Testis (tissue), 3 donors: ENCODE data around the gene HIGD1A. TPM values are rescaled to one million over a fixed set of nuclear protein-coding genes. Genes with fewer than 3 reads are reported as not detected.

ENCODE experiments used
- DNase-seq: peaks from one replicate; pipeline ENCODE4 v3.0.0-alpha.2; 2019
- H3K27ac ChIP-seq, 2 donors: fragments of 200-600 bp; sonication (generic); one replicate each; pipeline ENCODE4 v1.5.1; 2019
- H3K27me3 ChIP-seq: fragments of 200-600 bp; sonication (generic); one replicate; pipeline ENCODE4 v1.5.1; 2019
- H3K36me3 ChIP-seq: fragments of 200-600 bp; sonication (generic); one replicate; pipeline ENCODE4 v1.5.1; 2017; ENCODE audit warnings: low read depth; ENCODE audit errors: missing control alignments
- H3K4me1 ChIP-seq: fragments of 200-600 bp; sonication (generic); one replicate; pipeline ENCODE4 v1.5.1; 2019
- H3K4me3 ChIP-seq, 2 donors: fragments of 200-600 bp; sonication (generic); one replicate each; pipeline ENCODE4 v1.5.1; 2017 to 2019
- H3K9me3 ChIP-seq: fragments of 200-600 bp; sonication (generic); one replicate; pipeline ENCODE4 v1.5.1; 2017
- CTCF ChIP-seq, 3 experiments: fragments of 450-650 bp in 2 of 3; fragments of 200-600 bp in 1 of 3; sonication (generic) in 1 of 3; IDR thresholded peaks; one replicate each; pipeline ENCODE4 v1.5.1; 2016 to 2019; ENCODE audit warnings: antibody characterized with exemption in 3 of 3, mild to moderate bottlenecking in 2 of 3, moderate library complexity in 1 of 3
- POLR2A ChIP-seq: fragments of 450-650 bp; IDR thresholded peaks from one replicate; pipeline ENCODE4 v1.6.1; 2017; ENCODE audit warnings: antibody characterized with exemption, mild to moderate bottlenecking, moderate library complexity
- WGBS, 2 donors: methylation state at CpG; one replicate each; pipeline ENCODE4 v1.1.5; 2018; 5-methylcytosine and 5-hydroxymethylcytosine counted together
- intact Hi-C: fragments of 100-400 bp; cut with DNase I; formaldehyde crosslinking; loops from one replicate; pipeline ENCODE4 v1.15.1; 2023; ENCODE audit warnings: low total_unique reads
- polyA plus RNA-seq: library from polyadenylated mRNA; stranded (reverse); fragments of 350-450 nt; fragmentation: Illumina TruSeq; extraction: RNeasy Lipid Tissue Mini Kit (QIAGEN cat#74804); gene quantifications from one replicate; pipeline ENCODE4 v1.2.3, GENCODE V29; 2014; ENCODE audit warnings: low read depth, low replicate concordance; ENCODE audit not compliant: insufficient read depth
- total RNA-seq, 2 donors: library from RNA; depleted of rRNA; stranded (reverse); fragments of >200 nt; gene quantifications; one replicate each; pipeline ENCODE4 v1.2.3, GENCODE V29; 2016

HIGD1A gene
- total and polyA plus RNA-seq, 3 donors from 2014 or later: 95.6 to 133 (median 110) TPM

- Histone ChIP-seq H3K9me3 (no peaks in the 10 kb centered on the region), H3K27me3 (no peaks in the 10 kb centered on the region), H3K4me1 (no peaks in the 10 kb centered on the region), H3K27ac (no peak overlapping the region), H3K4me3 (no peak overlapping the region), H3K36me3 (no peaks in the 10 kb centered on the region)
- DNase-seq: no peak
- no peak for TF ChIP-seq CTCF (IDR thresholded peaks at IDR 0.05)
- TF ChIP-seq POLR2A: no peak
- WGBS, 2 donors: 76 to 79% methylated on average over 4 of the region's 4 CpGs
- intact Hi-C loops: no loop called here
Measured at GRCh38 chr3:42827654-42828053, 23.4 kb upstream of the HIGD1A start.

GRCh38 chr3:42827023-42827422, 22.7 kb upstream of the HIGD1A start:
- TF ChIP-seq CTCF (IDR thresholded peaks at IDR 0.05) (no peak), POLR2A (no peak)
- no peak overlapping the region for H3K4me3 ChIP-seq
- H3K9me3 ChIP-seq: no peaks in the 10 kb centered on the region
- H3K27me3 ChIP-seq: no peaks in the 10 kb centered on the region
- no peaks in the 10 kb centered on the region for H3K36me3 ChIP-seq
- no peaks in the 10 kb centered on the region for H3K4me1 ChIP-seq
- DNase-seq: no peak
- H3K27ac ChIP-seq: no peak overlapping the region
- intact Hi-C loops: no loop called here

GRCh38 chr3:42826141-42826540, 21.9 kb upstream of the HIGD1A start:
- H3K4me3 ChIP-seq: no peak overlapping the region
- TF ChIP-seq CTCF (IDR thresholded peaks at IDR 0.05): no peak
- no peak for TF ChIP-seq POLR2A
- no peaks in the 10 kb centered on the region for H3K9me3 ChIP-seq
- intact Hi-C loops: no loop called here
- no peaks in the 10 kb centered on the region for H3K4me1 ChIP-seq
- no peaks in the 10 kb centered on the region for H3K36me3 ChIP-seq
- no peak overlapping the region for H3K27ac ChIP-seq
- H3K27me3 ChIP-seq: no peaks in the 10 kb centered on the region
- DNase-seq: no peak

- Histone ChIP-seq H3K4me3 (no peak overlapping the region), H3K9me3 (no peaks in the 10 kb centered on the region), H3K27me3 (no peaks in the 10 kb centered on the region), H3K36me3 (no peaks in the 10 kb centered on the region), H3K4me1 (no peaks in the 10 kb centered on the region), H3K27ac (no peak overlapping the region)
- intact Hi-C loops: no loop called here
- DNase-seq: no peak
- no peak for TF ChIP-seq POLR2A
- no peak for TF ChIP-seq CTCF (IDR thresholded peaks at IDR 0.05)
- WGBS, 2 donors: 66 to 78% methylated on average over 2 of the region's 2 CpGs
Measured at GRCh38 chr3:42823351-42823750, 19.1 kb upstream of the HIGD1A start.

- WGBS, 2 donors: 96 to 99% methylated on average over 3 of the region's 3 CpGs
- H3K36me3 ChIP-seq: no peaks in the 10 kb centered on the region
- no peak for TF ChIP-seq CTCF (IDR thresholded peaks at IDR 0.05)
- no peak for TF ChIP-seq POLR2A
Measured at GRCh38 chr3:42822828-42823227, 18.5 kb upstream of the HIGD1A start.

More at GRCh38 chr3:42822828-42823227, 18.5 kb upstream of the HIGD1A start:
- intact Hi-C loops: no loop called here
- Histone ChIP-seq H3K4me3 (no peak overlapping the region), H3K27ac (no peak overlapping the region), H3K9me3 (no peaks in the 10 kb centered on the region), H3K4me1 (no peaks in the 10 kb centered on the region), H3K27me3 (no peaks in the 10 kb centered on the region)
- DNase-seq: no peak
